SK-N-SH (cell line): ENCODE measurements around the gene IGSF3. TPM values are rescaled to one million over a fixed set of nuclear protein-coding genes. Genes with fewer than 3 reads are reported as not detected.
"Not testable (repeated sequence)": the region's sequence is repeated elsewhere in the genome, so short reads cannot be mapped to it uniquely, and the experiment has no call there.

ENCODE experiments used
- CTCF ChIA-PET: fragments of 300-600, 350-600 bp; formaldehyde crosslinking; extraction: SDS; loops from one replicate; lab custom pipeline; 2021; lab: Yijun Ruan, JAX
- POLR2A ChIA-PET: fragments of 350-600 bp; sonication (Branson Sonifier 250); formaldehyde crosslinking; extraction: SDS; loops from one replicate; lab custom pipeline; 2020; ENCODE audit warnings: antibody characterized with exemption, inconsistent platforms; lab: Yijun Ruan, JAX
- DNase-seq: peaks from one replicate; pipeline ENCODE4 v3.0.0; 2012
- H2AFZ ChIP-seq: fragments of 200-600 bp; sonication (generic); 2 replicates; pipeline ENCODE4 v1.8.1; 2016; ENCODE audit warnings: antibody characterized with exemption, mild to moderate bottlenecking, low read depth
- H3F3A ChIP-seq: fragments of 200-600 bp; sonication (generic); replicated peaks from 2 replicates; pipeline ENCODE3; 2016; ENCODE audit warnings: antibody characterized with exemption, mild to moderate bottlenecking; ENCODE audit not compliant: insufficient read depth
- H3K27ac ChIP-seq, 2 experiments: fragments of 200-500 bp in 1 of 2; fragments of 200-600 bp in 1 of 2; sonication (Bioruptor generic) in 1 of 2; sonication (generic), shearing (Covaris generic) in 1 of 2; 2 replicates each; pipeline versions ENCODE4 v1.5.1 to v1.6.1; 2014 to 2016; ENCODE audit warnings: low read depth in 2 of 2, inconsistent platforms in 1 of 2, low read length in 1 of 2, mild to moderate bottlenecking in 1 of 2, mixed read lengths in 1 of 2
- H3K27me3 ChIP-seq: fragments of 200-600 bp; sonication (generic), shearing (Covaris generic); 2 replicates; pipeline ENCODE4 v1.6.1; 2016; ENCODE audit warnings: mixed run types; ENCODE audit not compliant: insufficient read depth
- H3K36me3 ChIP-seq, 2 experiments: fragments of 200-500 bp in 1 of 2; fragments of 200-600 bp in 1 of 2; sonication (Bioruptor generic) in 1 of 2; sonication (generic) in 1 of 2; replicated peaks in 1 of 2; 2 replicates each; pipeline versions ENCODE3 to v1.5.1; 2014 to 2016; ENCODE audit warnings: low read length in 1 of 2, mild to moderate bottlenecking in 1 of 2; ENCODE audit not compliant: insufficient read depth in 2 of 2, control insufficient read depth in 1 of 2
- H3K4me1 ChIP-seq, 2 experiments: fragments of 200-500 bp in 1 of 2; fragments of 200-600 bp in 1 of 2; sonication (Bioruptor generic) in 1 of 2; sonication (generic), shearing (Covaris generic) in 1 of 2; 2 replicates each; pipeline versions ENCODE4 v1.5.1 to v1.6.1; 2014 to 2016; ENCODE audit warnings: low read depth in 1 of 2, low read length in 1 of 2, mixed run types in 1 of 2; ENCODE audit not compliant: insufficient read depth in 2 of 2, control insufficient read depth in 1 of 2
- H3K4me2 ChIP-seq: fragments of 200-600 bp; sonication (generic), shearing (Covaris generic); 2 replicates; pipeline ENCODE4 v1.6.1; 2017; ENCODE audit warnings: mixed run types
- H3K4me3 ChIP-seq, 2 experiments: fragments of 200-500 bp in 1 of 2; fragments of 200-600 bp in 1 of 2; sonication (Bioruptor generic) in 1 of 2; sonication (generic), shearing (Covaris generic) in 1 of 2; 2 replicates each; pipeline versions ENCODE4 v1.5.1 to v1.8.1; 2014 to 2016; ENCODE audit warnings: low read depth in 2 of 2, inconsistent platforms in 1 of 2, low read length in 1 of 2, mild to moderate bottlenecking in 1 of 2, mixed read lengths in 1 of 2, moderate library complexity in 1 of 2
- H3K79me2 ChIP-seq: fragments of 200-600 bp; sonication (generic); 2 replicates; pipeline ENCODE4 v1.8.1; 2017; ENCODE audit warnings: mild to moderate bottlenecking; ENCODE audit not compliant: insufficient read depth
- H3K9ac ChIP-seq: fragments of 200-600 bp; sonication (generic); 2 replicates; pipeline ENCODE4 v1.6.1; 2017; ENCODE audit warnings: mixed run types
- H3K9me2 ChIP-seq: fragments of 200-600 bp; sonication (generic); 2 replicates; pipeline ENCODE4 v1.6.1; 2017; ENCODE audit warnings: mixed run types
- H3K9me3 ChIP-seq: fragments of 200-600 bp; sonication (generic); 2 replicates; pipeline ENCODE4 v1.6.1; 2017; ENCODE audit warnings: mixed run types, mild to moderate bottlenecking, moderate library complexity
- H4K20me1 ChIP-seq: fragments of 200-600 bp; sonication (generic); 2 replicates; pipeline ENCODE4 v1.6.1; 2017; ENCODE audit warnings: mild to moderate bottlenecking, mixed run types; ENCODE audit not compliant: insufficient read depth
- EP300 ChIP-seq, 2 experiments: IDR thresholded peaks; 2 replicates each; pipeline versions ENCODE4 v1.4.0 to v1.6.1; 2012; ENCODE audit warnings: borderline replicate concordance in 1 of 2, low read depth in 1 of 2, low read length in 1 of 2
- GATA2 ChIP-seq: sonication (generic); formaldehyde crosslinking; IDR thresholded peaks from 2 replicates; pipeline ENCODE4 v1.5.0; 2020; ENCODE audit warnings: mild to moderate bottlenecking, missing genetic modification reagents
- RCOR1 ChIP-seq: fragments of 150-350 bp; IDR thresholded peaks from 2 replicates; pipeline ENCODE4 v1.6.1; 2017; ENCODE audit warnings: antibody characterized with exemption, low read length
- WGBS: methylation state at CpG from one replicate; pipeline ENCODE4 v1.1.6; 2017; ENCODE audit warnings: low lambda C conversion rate; 5-methylcytosine and 5-hydroxymethylcytosine counted together
- polyA plus RNA-seq, 3 experiments: library from polyadenylated mRNA; depleted of rRNA; stranded (reverse); fragments of >200 nt; gene quantifications; 2 replicates each; pipeline ENCODE4 v1.2.3, GENCODE V29; 2012

IGSF3 gene
- polyA plus RNA-seq, 1 of the 3 experiments (the other 2 are of a cell fraction): 3.0 TPM

DNA sequence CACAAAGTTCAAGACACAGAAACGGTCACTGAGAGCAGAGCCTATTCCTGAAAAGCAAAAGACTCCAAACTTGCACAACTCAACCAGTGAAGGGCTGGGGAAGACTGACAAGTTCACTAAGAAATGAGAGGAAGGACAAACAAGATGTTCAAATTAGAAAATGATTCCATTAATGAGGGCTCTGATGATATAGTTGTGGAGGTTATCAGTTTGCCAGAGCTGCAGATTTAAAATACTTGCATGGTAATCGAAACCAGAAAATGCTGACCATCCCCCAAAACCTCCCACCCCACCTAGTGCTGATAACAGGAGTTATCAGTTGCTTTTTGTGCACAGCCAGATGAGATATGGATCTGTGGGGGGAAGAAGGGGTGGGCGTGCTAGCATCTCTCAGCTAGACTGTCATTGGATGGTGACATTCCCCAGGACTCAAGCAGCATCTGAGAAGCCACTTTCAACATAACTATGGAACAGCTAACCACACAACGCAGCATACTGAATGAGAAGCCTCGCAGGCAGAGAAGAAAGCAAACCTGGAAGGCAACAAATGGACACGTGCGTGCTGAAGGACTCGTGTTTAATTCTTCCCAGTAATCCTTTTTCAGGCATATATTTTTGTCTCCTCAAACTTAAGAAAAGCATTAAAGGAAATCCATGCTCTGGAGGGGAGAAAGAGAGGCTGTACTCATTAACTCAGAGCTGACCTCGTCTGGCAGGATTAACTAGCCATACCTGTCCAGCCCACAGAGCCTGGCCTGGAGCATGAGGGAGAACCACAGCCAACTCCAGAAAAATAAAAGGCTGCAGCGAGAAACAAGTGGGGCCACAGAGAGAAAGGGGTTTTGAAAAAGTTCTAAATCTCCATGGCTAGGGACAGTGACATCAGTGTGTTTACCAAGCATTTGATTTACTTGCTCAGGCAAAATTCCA is 35.3 kb downstream of the IGSF3 start:
- H3K9me2 ChIP-seq, DNase-seq, H2AFZ ChIP-seq, H3K9me3 ChIP-seq, H3K27ac ChIP-seq, H3F3A ChIP-seq, H3K4me3 ChIP-seq, H3K79me2 ChIP-seq, POLR2A ChIA-PET, H3K27me3 ChIP-seq, H3K36me3 ChIP-seq, H3K9ac ChIP-seq, H3K4me2 ChIP-seq, H4K20me1 ChIP-seq: not testable (repeated sequence)
- H3K4me1 ChIP-seq: peaks cover 0 to 43% of the 10 kb centered on the region in 2 experiments; a peak in 1 of 4 replicates
- CTCF ChIA-PET: interaction anchor here (0.5 to 0.9 kb wide), 2 partner anchors 40 to 58 kb away, joined by 3 to 4 read pairs (median 4); no protein-coding TSS in a partner anchor
- TF ChIP-seq EP300 (IDR thresholded peaks at IDR 0.05; ENCODE audit: borderline replicate concordance in 1 of 2, low read depth in 1 of 2, low read length in 1 of 2): peak in 1 of 2 experiments; percentile 16; a peak in 1 of 4 replicates
- peak; percentile 96 for TF ChIP-seq GATA2 (CRISPR knock-in tag)
- TF ChIP-seq RCOR1: peak; percentile 43; the same call in 1 of the 2 replicates
- 38% methylated on average over 10 of the region's 10 CpGs for WGBS

DNA sequence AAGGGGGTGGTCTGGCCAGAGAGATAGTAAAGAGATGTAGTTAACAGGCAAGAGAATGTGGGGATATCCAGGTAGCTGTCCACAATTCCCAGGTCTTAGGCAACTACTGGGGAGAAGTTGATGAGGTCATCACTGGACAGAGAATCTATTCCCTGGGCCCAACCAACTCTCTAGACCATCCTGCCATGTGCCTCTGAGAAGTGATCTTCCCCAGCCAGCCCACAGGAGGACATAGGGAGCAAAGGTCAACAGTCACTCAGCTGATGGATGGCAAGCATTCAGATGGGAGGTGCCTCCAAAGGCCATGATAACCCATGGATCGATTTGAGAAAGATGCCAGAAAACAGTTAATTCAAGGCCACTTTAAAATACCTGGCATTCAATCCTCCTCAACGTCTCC is 36.0 kb downstream of the IGSF3 start:
- peaks cover 0 to 46% of the 10 kb centered on the region in 2 experiments; a peak in 1 of 4 replicates for H3K4me1 ChIP-seq
- H3K4me2 ChIP-seq, H3K27me3 ChIP-seq, H3K9ac ChIP-seq, H3K27ac ChIP-seq, H3K9me3 ChIP-seq, DNase-seq, H4K20me1 ChIP-seq, H3F3A ChIP-seq, H3K4me3 ChIP-seq, H3K9me2 ChIP-seq, H3K79me2 ChIP-seq, H3K36me3 ChIP-seq, H2AFZ ChIP-seq, POLR2A ChIA-PET: not testable (repeated sequence)
- CTCF ChIA-PET: interaction anchor here (0.9 kb wide), 1 partner anchor 57 kb away, joined by 4 read pairs; no protein-coding TSS in a partner anchor
- 18% methylated on average over 2 of the region's 2 CpGs for WGBS

DNA sequence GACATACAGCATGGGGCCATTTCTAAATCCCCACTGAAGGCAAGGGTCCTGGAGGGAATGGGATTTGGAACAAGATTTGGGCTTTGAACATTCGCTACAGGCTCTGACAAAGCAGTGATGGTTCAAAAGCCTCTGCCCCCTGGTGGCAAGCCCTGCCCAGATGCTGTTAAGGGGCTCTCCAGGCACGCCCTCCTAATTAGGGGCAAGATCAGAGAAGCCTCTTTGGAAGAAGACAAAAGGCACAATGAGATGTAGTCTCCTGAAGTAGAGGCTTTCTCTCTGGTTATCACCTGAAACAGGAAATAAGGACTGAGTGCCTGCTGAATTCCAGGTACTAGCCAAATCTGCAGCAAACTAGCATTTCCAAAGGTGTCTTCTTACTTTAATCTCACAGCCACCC is 37.5 kb downstream of the IGSF3 start:
- H3K27me3 ChIP-seq, H3K79me2 ChIP-seq, H3K9ac ChIP-seq, DNase-seq, H2AFZ ChIP-seq, H3K4me3 ChIP-seq, H3K27ac ChIP-seq, H3K9me3 ChIP-seq, H3K36me3 ChIP-seq, H3K9me2 ChIP-seq, H3F3A ChIP-seq, POLR2A ChIA-PET, H4K20me1 ChIP-seq, H3K4me2 ChIP-seq: not testable (repeated sequence)
- peaks cover 0 to 49% of the 10 kb centered on the region in 2 experiments; a peak in 1 of 4 replicates for H3K4me1 ChIP-seq
- CTCF ChIA-PET: interaction anchor here (0.6 to 0.8 kb wide), 2 partner anchors 55 to 95 kb away, joined by 3 read pairs; no protein-coding TSS in a partner anchor
- WGBS: 77% methylated on average over 2 of the region's 2 CpGs

DNA sequence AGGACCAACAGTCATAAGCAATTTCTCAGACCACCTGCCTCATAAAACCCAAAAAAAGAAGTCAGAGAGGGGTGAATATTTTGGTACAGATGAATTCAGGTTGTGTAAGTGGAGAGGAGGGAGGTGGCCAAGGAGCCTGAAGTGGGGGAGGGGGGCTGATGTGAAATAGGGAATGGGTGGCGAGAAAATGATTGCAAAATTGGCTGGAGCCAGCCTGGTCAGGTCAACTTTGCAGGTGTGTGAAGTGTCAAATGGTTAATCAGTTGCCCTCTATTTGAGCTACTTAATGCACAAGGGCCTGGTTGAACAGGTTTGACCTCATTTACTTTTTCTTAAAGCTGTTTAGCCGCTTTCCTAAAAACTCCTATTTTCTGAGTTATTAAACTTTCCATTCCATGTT is 38.1 kb downstream of the IGSF3 start:
- WGBS: 81% methylated on average over 2 of the region's 2 CpGs
- H3K36me3 ChIP-seq, H3K27ac ChIP-seq, H3K9me3 ChIP-seq, H3K27me3 ChIP-seq, POLR2A ChIA-PET, H4K20me1 ChIP-seq, H3K4me3 ChIP-seq, DNase-seq, H3F3A ChIP-seq, H3K79me2 ChIP-seq, H3K9me2 ChIP-seq, H3K4me2 ChIP-seq, H3K9ac ChIP-seq, H2AFZ ChIP-seq: not testable (repeated sequence)
- CTCF ChIA-PET: interaction anchor here (0.7 to 0.8 kb wide), 2 partner anchors 34 to 55 kb away, joined by 3 to 4 read pairs; no protein-coding TSS in a partner anchor
- peaks cover 0 to 48% of the 10 kb centered on the region in 2 experiments; a peak in 1 of 4 replicates for H3K4me1 ChIP-seq
